ENCODE measurements around the gene LRTM1.

LRTM1 gene

DNA sequence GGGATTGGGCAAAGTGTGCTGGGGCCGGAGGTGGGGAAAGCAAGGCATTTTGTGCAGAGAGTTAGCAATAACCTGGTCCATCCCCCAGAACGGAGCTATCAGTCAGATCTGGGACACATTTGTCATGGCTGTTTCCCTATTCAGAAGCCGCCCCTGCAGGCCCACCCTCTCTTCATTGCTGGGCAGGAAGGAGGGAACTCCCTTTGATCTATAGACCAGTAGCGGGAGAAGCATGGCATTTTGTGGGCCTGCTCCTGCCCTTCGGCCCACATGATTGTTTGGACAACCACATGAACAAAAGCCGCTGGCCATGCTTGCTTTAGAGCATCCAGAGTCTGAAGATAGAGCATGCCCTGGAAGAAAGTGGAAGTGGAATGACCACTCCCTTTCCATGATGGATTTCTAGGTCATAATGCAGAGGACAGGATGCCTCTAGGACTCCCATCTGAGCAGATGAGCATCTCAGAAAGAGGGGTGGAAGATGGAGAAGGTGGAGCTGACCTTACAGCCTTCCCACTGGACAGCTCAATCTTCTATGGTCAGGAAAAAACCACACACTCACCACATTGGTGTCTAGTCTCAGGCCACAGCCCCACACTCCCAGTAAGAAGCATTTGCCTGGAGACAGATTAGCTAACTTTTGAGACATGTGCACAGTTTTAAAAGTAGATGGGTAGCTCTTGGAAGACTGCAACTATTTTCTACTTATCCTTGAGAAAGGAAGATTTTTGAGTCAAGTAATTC lies 11.9 kb upstream of the LRTM1 start:
- DNase-seq = no peak

DNA sequence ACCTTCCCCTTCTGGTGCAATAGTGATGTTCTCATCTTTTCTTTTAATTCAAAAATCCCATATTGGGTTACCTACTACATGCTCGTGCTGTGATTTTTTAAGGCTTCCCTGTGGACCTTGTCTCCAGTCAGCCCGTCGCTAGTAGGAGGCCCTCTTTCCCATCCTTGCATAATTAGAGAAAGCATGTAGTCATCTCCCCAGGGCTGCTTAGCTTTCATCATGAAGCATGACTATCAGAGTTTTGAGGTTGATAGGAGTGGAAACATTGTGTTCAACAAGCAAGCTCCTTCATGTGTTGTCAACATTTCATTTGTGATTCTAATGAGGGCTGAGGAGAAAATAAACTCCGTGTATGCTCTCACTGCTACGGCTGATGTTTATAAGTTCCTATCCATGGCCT lies 8.7 kb upstream of the LRTM1 start:
- DNase-seq = no peak

DNA sequence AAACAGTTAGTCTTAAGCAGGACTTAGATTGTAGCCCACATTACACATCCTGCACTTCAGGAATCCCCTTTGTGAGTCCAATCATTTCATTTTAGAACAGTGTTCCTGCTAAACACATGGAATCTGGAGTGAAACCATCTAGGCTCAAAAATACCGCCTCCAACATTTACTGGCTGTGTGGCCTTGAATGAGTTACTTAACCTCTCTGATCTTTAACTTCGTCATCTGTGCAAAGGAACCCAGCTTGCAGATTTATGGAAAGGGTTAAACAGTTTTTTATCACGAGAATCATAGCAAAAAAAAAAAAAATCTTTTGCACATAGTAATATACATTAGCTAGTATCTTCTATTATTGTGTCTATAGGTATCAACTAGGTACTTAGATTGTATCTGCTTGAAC lies 8.0 kb upstream of the LRTM1 start:
- no peak for DNase-seq

DNA sequence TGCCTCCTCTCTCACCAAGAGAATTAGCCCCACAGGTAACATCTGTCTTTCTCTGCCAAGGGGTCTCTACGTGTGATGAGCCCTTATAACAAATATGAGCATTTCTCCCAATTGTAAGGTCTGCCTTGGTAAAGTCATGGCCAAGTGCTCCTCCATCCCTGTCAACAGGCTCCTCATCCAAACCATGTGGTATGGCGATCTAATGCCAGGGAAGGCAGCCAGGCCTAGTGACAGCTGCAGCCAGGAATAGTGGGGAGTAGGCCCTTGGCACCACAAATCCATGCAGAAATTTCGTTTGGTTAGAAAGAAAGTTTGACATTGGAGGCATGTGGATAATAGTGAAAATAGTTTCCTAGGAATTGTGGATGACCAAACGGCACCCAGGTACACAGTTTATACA lies 4.7 kb upstream of the LRTM1 start:
- no peak for DNase-seq

DNA sequence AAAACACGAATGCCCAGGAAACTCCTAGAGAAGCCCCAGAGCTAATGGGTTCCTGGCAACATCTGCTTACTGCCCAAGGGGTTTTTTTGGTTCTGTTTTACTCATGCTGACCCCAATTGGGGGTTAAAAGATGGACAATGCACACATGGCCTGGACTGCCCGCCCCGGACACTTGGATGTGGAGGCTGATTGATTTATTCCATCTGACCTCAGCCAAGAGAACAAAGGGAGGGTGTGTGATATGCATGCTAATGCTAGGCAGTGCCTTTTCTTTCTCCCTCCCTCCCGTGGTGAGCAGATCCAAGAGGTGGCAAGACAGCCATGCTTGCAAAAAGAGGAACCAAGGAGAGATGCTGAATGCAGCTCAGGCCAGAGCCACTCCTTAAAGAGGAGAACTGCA lies 3.3 kb upstream of the LRTM1 start:
- no peak for DNase-seq

DNA sequence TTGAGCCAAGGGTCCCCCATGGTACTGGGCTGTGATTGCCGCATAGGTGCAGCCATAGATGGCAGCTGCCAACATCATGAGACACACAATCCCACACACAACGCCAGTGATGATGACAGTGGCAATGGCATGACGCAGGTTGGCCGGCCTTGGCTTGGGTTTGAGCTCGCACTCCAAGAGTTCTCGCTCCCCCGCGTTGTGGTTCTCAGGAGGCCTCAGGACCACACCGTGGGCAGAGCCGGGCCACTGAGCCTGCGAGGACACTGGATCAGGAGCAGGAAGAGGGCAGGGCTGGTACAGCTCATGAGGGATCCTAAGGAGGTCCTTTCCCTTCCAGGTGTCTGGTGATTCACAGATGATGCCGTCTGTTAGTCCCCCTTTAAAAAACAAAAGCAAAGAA lies 9.3 kb downstream of the LRTM1 start:
- no peak for DNase-seq

DNA sequence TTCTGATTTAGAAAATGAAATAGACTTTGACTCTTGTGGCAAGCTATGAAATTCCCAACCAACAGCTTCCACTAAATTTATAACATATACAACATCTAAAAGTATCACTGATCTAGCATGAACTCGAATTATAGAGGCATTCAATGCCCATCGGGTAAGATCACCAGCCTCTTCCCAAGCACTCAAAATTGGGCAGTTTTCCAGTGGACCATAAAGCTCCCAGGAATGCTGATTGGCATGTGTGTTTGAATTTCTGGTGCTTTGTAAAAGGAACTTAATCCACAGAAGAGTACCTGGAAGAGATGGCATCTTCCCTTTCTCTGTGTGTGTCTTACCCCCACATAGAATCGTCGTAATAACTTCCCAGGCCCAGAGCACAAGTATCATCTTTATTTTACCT lies 10.0 kb downstream of the LRTM1 start:
- no peak for DNase-seq

DNA sequence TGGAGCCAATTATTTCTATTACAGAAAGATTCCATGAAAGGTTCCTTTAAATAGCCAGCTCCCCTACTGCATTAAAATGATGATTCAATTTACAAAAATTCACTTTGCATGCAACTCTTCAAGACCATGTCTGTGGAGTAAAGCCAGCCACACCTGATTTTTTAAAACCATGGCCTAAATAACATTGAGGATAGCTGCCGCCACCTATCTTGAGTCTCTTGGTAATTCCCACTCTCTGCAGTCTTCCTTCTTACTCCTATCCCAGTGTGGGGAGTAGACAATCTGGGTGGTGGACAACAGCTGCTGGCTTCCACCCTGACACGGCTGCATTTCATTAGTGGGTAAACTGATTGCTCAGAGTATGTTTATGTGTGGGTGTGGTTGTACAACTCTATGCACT lies 10.7 kb downstream of the LRTM1 start:
- DNase-seq = no peak

DNA sequence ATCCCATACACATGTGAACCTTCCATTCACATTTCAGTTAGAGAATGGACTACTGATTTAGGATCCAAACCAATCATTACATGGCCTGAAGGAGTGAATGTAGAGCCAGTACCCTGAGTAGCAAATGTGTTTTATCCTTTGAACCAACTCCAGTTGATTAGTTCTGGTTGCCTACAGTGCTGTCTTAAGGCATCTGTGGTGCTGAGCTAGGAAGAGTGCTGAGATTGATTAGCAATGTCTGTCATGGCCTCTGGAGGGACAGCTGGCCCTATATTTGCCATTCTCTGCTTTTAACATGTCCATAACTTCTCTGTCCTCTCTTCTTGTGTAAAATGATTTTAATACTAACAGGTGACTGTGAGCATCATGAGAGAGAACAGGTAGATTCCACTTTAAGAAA lies 11.1 kb downstream of the LRTM1 start:
- no peak for DNase-seq

DNA sequence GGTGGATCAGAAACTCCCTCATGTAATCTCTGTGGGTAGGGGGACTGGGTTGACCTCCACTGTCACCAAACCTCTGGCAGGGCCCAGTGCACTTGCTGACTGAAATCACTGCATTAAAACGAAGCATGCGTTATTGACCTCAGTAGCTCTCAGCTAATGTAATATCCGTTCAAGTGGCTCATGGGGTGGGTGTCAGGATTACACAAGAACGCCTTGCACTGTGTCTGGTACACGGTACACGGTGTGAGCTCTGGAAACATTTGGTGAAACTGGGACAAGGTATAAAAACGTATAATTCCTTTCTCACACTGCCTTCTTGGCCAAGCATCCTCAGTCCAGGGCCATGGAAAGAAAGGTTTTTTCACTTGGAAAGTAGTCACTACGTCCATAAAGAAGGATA lies 11.9 kb downstream of the LRTM1 start:
- DNase-seq = no peak

DNA sequence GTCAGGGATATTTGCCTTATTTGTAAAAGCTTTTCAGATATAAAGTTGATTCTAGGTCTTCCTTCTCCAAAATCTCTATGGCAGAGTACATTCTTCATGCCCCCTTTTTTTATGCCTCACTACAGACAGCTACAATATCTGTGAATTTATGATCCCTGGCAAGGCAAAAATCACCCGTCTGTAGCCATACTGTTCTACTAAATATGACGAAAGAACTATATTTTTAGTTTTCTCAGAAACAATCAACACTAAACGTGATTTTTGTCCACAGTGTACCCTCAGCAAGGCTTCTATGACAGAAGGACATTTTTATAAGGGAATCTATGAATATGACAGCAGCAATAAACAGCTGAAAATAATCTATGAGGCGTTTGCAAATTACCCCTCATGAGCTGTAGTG lies 12.7 kb downstream of the LRTM1 start:
- DNase-seq = no peak

DNA sequence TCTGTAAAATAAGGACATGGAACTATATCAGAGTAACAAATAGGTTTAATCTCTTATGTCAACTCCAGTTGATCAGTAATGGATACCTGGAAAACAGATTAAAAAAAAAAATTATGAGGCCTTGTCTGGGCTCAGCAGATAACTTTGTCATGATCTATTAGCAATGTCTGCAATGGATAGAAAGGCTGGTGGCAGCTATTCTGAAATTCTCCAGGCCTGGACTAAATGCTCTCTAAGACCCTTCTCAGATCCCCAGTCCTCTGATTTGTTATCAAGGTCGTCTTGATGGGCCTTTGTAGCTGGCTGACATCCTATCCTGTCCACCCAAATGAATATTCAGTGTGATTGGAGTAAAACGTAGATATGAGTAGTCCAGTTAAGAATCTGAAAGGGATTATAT lies 13.7 kb downstream of the LRTM1 start:
- DNase-seq = no peak

DNA sequence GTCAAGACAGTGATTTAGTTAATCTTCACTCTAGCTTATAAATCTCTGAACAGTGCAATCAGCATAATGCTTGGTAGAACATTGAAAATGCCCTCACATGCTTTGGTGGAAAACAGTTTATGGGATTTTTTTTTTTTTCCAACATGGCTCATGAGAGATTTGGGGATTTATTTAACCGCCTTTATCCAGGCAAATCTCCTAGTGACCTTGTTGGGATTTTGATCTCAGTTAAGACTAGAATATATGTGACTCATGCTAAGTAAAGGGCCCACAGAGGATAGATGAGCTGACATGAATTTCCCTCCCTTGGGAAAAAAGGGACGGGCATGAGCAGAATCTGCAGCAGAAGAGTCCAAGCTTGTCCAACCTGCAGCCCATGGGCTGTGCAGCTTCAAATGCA lies 18.7 kb downstream of the LRTM1 start:
- no peak for DNase-seq

DNA sequence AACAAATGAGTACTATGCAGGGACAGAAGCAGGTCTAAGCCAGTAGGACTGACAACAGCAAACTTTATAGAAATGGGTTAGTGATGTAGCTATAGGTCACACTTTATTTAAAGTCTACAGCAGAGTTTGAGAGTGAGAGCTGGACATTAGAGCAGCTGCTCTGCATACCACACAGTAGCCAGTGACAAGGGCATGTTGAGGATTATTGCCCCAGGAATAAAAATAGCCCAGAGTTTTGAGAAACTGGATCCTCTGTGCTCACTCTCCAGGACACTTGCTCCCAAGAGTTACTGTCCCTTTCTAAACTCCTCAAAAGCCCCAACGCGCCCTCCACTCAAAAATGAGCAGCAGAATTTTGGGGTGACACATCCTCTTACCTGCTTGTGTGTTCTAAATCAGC lies 21.1 kb downstream of the LRTM1 start:
- no peak for DNase-seq

DNA sequence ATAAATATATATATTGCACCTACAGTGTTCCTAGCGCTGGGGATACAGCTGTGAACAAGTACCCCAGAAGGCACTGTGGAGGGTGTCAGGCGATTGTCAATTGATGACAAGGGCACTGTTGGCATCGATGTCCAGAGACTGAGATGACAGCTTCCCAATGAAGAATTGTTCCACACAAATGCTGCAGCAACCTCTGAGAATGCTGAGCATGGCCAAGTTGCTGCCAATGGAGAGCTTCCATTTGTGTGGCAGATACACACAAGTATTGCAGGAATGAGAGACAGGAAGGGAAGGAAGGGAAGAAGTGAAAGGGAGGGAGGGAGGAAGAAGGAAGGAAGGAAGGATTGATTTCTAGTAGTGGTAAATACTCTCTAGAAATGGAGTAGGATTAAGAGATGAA lies 21.9 kb downstream of the LRTM1 start:
- DNase-seq = no peak

DNA sequence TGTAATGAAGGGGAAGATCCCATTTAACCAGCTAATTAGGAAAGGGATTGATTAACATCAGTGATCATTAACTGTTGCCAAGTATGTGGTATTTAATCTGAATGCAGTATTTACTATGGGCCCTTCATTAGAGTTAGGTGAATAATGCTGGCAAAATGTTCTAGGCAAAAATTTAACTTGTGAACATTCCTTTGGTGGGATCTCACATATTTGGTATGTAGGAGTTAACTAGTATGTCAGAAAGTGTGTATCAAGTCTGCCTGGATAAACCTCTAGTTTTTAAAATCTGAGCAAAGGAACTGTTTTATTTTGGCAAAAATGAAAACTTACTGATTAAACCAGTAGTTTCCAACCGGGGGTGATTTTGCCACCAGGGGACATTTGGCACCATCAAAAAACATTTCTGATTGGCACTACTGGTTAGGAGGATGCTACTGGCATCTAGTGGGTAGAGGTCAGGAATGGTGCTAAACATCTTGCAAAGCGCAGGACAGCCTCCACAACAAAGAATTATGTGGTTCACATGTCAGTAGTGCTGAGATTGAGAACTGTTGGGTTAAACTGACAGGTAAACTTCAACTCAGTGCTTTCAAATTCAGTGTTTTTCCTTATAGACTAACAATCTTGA lies 22.5 kb downstream of the LRTM1 start:
- DNase-seq = no peak

DNA sequence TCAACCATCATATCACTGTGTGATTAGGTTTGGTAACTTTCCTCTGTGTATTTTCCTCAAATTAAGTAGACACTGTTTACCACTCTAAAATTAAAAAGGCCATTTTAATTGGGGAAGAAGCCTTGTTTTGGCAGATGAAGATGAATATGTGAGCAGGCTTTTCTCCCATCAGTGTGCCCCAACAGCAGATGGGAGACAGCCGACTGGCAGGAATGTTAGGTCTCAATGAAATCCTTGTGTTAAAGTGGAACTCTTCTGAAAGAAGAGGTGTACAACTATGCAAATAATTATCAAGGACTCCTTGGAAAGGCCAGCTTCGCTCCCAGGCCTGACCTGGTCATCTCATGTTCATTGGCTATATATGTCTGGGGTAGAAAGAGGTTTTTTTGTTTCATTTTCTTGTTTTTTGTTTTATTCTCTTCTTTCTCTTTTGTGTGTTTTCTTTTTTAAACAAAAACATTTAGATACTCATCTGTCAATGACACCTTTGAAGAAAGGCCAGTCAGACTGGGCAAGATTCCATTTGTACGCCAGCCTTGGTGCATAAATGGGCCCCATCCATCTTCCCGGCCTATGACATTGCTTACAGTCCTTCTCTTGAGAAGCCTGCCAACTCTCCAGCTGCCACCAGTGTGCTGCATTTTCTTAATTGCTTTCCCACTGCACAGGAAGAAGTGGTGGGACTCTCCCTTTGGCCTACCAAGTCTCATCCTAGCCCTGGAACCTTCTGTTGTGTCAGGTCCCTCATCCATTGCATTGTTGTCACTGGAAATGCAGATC lies 25.8 kb downstream of the LRTM1 start:
- DNase-seq = no peak

DNA sequence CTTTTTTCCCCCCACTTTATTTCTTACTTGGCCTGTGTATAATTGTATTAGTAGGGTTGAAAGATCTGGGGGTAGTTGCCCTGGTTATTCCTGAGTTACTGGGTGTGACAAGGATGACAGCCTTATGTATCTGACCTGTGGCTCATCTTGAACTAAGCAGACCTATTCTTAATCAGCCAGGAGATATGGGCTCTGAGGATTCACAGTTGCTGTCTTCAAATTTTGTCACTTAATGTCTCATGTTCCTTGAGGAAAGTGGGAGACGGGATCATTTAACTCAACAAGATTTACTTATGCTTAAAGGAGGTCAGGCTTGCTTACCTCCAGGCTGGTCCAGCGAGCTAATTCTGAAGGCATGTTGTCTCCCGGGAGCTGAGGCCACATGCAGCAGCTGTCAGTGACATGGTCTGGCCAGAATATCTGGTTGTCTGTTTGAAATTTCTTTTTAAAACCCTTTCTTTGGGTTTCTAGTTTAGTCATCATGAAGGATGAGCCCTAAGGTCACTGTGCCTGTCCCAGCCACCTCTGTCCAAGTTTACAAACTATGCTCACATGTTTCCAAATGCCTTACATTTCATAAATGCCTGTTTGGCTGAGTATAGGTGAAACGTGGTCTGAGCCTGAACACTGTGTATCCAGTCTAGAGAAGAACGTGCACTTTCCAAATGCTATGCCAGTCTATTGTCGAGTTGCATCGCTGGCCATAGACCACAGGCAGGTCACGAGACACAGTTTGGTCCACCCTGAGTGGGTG lies 26.8 kb downstream of the LRTM1 start:
- no peak for DNase-seq

DNA sequence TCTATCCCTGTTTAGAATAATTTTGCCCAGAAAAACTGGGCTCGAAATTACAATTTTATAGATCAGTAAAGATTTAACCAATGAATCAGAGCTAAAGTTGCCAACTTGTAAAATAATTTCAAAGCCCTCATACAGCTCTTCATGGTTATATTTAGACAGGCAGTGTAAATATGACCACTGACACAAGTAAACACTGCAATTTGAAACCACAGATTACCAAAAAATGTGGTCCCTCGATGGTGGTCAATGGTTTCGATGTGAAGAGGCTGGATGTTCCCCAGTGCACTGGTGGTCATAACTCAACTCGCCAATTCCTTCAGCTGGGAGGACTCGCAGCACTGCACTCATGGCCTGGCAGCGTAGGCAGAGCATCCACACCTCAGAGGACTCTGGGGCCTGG lies 28.6 kb downstream of the LRTM1 start:
- no peak for DNase-seq

DNA sequence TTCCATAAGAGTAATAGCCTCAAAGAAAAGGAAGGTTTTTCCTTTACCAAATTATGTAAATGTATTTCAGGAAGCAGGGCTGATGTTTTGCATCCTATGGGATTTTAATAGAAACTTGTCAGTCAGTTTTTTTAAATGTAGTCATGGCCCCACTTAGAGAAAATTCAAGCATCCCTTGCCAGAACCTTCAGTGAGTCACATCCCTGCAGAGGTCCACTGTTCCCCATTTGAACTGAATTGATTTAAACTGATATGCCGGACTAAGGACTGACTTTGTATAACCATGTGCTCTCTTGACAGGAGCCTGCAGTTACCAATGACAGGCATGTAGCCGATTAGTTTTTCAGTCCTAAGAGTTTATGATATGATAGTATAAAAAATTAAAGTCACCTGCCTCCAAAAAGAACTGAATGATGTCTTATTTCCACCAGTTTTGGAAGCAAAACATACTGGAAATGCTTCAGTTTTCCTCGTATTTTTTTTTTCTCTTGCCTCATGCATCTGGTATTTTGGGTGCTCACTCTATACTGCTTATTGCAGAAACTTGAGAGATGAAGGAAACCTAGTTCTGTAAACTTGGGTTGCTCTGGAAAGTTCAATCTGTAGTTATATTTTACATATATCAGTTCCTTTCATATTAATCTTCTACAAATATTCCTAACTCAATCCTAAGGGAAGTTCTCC lies 30.7 kb downstream of the LRTM1 start:
- DNase-seq = no peak

DNA sequence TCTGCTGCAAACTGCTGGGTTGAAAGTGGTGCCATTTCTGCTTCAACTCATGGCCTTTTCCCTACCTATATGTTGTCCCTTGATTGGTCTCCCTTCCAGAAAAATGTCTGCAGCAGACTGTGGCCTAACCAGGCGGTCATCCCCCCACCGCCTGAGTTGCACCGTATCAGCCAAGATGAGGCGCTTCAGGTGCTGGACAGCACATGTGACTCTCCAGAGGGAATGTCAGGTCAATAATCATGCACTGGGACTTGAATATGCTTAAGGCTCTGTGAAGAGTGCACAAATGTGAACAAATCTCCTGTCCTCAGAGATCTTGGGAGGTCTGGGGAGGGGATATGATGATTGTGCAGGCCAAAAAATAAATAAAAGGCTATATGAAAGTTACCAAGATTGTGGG lies 32.2 kb downstream of the LRTM1 start:
- no peak for DNase-seq

DNA sequence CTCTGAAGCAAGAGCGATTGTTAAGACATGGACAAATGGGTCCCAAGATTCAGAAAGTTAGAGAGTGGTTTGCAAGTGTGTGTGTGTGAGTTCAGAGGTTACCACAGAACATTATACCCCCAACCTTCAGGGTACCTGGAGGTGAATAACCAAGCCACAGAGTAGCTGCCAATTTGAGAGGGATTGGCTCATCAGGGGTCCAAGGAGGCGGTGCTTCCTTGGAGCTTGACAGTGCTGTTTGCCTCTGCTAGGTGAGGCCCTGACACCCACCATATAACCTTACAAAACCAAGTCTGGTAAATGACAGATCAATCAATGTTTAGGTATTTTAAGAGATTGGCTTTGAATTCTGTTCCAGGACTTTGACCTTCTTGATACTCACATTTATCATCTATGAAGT lies 35.7 kb downstream of the LRTM1 start:
- no peak for DNase-seq

DNA sequence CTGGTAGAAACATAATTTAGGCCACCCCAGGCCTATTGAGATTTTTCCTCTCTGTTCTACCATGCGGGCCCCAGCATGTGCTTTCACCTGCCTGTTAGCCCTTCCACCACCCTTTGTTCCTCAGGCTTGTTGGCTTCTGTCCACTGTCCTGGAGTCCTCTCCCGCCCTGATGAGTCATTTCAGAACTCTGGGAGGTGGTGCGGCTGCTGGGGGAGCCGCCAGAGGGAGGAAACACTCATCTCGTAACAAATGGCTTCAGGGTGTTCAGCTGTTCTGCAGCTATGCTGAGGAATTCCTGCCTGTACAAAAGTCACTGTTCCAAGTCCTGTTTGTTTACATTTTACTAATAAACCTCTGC lies 36.3 kb downstream of the LRTM1 start:
- DNase-seq = no peak
